Psoas muscle (tissue), 8 donors: ENCODE results near the gene PPP1R36. TPM values are rescaled to one million over a fixed set of nuclear protein-coding genes. Genes with fewer than 3 reads are reported as not detected.
"Not testable (repeated sequence)": the region's sequence is repeated elsewhere in the genome, so short reads cannot be mapped to it uniquely, and the experiment has no call there.

Source experiments
- ATAC-seq, 4 donors: fragments of 200-7000 bp; cut with Tn5 transposase; one replicate each; pipeline ENCODE4 v1.9.1; 2020; ENCODE audit warnings: moderate library complexity in 3 of 4, mild to moderate bottlenecking in 2 of 4
- DNase-seq, 2 donors: peaks; one replicate each; pipeline ENCODE4 v3.0.0-alpha.2; 2020
- H3K27ac ChIP-seq: fragments of 200-600 bp; one replicate; pipeline ENCODE4 v1.8.0; 2022
- H3K27me3 ChIP-seq, 3 donors: fragments of 200-600 bp in 1 of 3; one replicate each; pipeline versions ENCODE4 v1.6.1 to v1.8.0; 2013 to 2022; ENCODE audit warnings: low read length in 2 of 3, mild to moderate bottlenecking in 2 of 3, moderate library complexity in 1 of 3; ENCODE audit not compliant: insufficient read depth in 3 of 3
- H3K36me3 ChIP-seq, 2 donors: fragments of 200-600 bp in 1 of 2; one replicate each; pipeline versions ENCODE4 v1.6.1 to v1.8.0; 2013 to 2022; ENCODE audit warnings: low read depth in 1 of 2, mild to moderate bottlenecking in 1 of 2, moderate library complexity in 1 of 2; ENCODE audit not compliant: insufficient read depth in 1 of 2
- H3K4me1 ChIP-seq: fragments of 200-600 bp; one replicate; pipeline ENCODE4 v1.8.0; 2022
- H3K4me3 ChIP-seq: fragments of 200-600 bp; one replicate; pipeline ENCODE4 v1.8.0; 2022; ENCODE audit warnings: mild to moderate bottlenecking
- H3K9me3 ChIP-seq: fragments of 200-600 bp; one replicate; pipeline ENCODE4 v1.8.0; 2022
- WGBS, 3 donors: extraction: QIAGEN DNeasy Blood & Tissue Kit; methylation state at CpG; one replicate each; pipeline versions ENCODE4 v1.1.6 to v1.1.7; 2013; 5-methylcytosine and 5-hydroxymethylcytosine counted together
- intact Hi-C, 2 donors: fragments of 100-400 bp; cut with DNase I; formaldehyde crosslinking; loops; one replicate each; pipeline versions ENCODE4 v1.11.0 to v1.14.2; 2022
- polyA plus RNA-seq, 3 donors: library from polyadenylated mRNA; stranded (reverse); fragments of 200-250 nt; gene quantifications; one replicate each; pipeline ENCODE4 v1.2.3, GENCODE V29; 2013
- total RNA-seq, 4 donors: library from RNA; stranded (reverse); fragmentation: NEBNext Ultra II Directional in 2 of 4; extraction: Animal tissue kit (Norgen Biotek cat#: 25700) in 2 of 4; gene quantifications; one replicate each; pipeline versions ENCODE4 v1.2.1 to v1.2.4, GENCODE V29; 2021 to 2023
- TF ChIP-seq, protein P1 (sequence below): fragments of 200-600 bp; IDR thresholded peaks from one replicate; pipeline ENCODE4 v1.8.0; 2022; ENCODE audit warnings: antibody characterized with exemption
- donor health status: healthy with polysubstance abuse.
- donor health status: DM: no; HTN: no; CAD: no; lungs with moderate emphysema.
- donor health status: Bipolar disorder and iron deficiency.
- donor health status: healthy.
- donor health status: DM: yes; HTN: yes; CAD: no.
- donor health status: DM: no; HTN: no; CAD: no.
- donor health status: DM: no; HTN: no; CAD: no.
- donor health status: DM: yes; HTN: yes; CAD: no.

Gene PPP1R36
- total and polyA plus RNA-seq, 7 donors = 0.16 to 0.86 (median 0.46) TPM; not detected in 2

DNA sequence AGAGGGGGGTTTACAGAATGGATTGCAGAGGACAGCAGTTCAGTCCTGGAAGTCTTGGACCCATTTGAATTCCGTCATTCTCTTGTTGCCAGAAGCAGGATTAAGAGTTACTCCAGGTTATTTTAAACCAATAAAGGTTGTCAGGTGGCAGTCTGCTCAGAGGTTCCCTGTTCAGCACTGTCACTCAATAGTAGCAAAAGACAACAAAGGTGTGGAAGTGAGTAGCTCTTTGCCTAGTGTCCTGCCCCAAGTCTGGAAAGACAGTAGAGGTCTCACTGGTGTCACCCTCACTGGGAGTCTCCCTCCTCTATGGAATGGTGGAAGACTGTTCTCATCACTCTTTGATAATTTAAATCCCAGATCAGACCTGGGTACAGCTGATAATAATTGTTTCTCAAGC, 81.0 kb downstream of the PPP1R36 start:
- H3K27ac ChIP-seq = no peak overlapping the region
- intact Hi-C loops = loop anchor here in 1 of 2 donors (10.0 kb wide), 1 partner anchor 286 kb away; no protein-coding TSS in a partner anchor
- no peak overlapping the region for H3K4me3 ChIP-seq
- H3K27me3 ChIP-seq = no peaks in the 10 kb centered on the region
- DNase-seq (no peak), ATAC-seq (peak in 1 of 4 donors; percentile 41)
- H3K9me3 ChIP-seq = no peaks in the 10 kb centered on the region
- TF ChIP-seq, protein P1, sequence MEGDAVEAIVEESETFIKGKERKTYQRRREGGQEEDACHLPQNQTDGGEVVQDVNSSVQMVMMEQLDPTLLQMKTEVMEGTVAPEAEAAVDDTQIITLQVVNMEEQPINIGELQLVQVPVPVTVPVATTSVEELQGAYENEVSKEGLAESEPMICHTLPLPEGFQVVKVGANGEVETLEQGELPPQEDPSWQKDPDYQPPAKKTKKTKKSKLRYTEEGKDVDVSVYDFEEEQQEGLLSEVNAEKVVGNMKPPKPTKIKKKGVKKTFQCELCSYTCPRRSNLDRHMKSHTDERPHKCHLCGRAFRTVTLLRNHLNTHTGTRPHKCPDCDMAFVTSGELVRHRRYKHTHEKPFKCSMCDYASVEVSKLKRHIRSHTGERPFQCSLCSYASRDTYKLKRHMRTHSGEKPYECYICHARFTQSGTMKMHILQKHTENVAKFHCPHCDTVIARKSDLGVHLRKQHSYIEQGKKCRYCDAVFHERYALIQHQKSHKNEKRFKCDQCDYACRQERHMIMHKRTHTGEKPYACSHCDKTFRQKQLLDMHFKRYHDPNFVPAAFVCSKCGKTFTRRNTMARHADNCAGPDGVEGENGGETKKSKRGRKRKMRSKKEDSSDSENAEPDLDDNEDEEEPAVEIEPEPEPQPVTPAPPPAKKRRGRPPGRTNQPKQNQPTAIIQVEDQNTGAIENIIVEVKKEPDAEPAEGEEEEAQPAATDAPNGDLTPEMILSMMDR = no peak
- no peaks in the 10 kb centered on the region for H3K36me3 ChIP-seq
- H3K4me1 ChIP-seq = no peaks in the 10 kb centered on the region
- 49 to 78% (median 75%) methylated on average over 1 of the region's 1 CpG for whole genome bisulfite sequencing, 3 donors

DNA sequence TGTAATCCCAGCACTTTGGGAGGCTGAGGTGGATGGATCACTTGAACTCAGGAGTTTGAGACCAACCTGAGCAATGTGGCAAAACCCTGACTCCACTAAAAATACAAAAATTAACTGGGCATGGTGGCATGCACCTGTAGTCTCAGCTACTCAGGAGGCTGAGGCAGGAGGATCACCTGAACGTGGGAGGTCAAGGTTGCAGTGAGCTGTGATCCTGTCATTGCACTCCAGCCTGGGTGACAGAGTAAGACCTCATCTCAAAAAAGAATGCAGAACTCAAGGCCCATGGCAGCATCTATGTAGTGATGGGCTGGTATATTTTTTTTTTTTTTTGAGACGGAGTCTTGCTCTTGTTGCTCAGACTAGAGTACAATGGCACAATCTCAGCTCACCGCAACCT, 81.5 kb downstream of the PPP1R36 start:
- not testable (repeated sequence) for DNase-seq, ATAC-seq, H3K9me3 ChIP-seq, H3K4me1 ChIP-seq, H3K4me3 ChIP-seq, H3K36me3 ChIP-seq, H3K27me3 ChIP-seq, H3K27ac ChIP-seq
- WGBS, 3 donors = 94 to 99% (median 97%) methylated on average over 3 of the region's 3 CpGs
- intact Hi-C loops = loop anchor here in 1 of 2 donors (10.0 kb wide), 1 partner anchor 286 kb away; no protein-coding TSS in a partner anchor

DNA sequence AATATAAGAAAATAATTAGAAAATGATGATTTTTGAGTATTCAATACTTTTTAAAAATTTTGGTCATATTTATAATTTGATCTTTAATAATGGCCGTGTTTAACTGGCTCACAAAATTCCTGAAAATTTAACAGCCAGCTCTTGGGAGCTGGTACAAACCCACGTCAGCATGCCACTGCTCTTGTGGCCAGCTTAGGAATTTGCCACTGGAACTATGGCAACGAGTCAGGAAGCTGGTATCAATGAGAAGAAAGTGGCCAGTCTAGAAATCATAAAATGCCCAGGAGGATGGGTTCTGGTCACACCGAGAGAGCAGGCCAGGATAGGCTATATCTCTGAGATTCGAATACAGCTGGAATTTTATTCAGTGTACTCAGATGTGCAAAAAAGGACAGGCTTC, 82.3 kb downstream of the PPP1R36 start:
- Histone ChIP-seq H3K9me3 (no peaks in the 10 kb centered on the region), H3K36me3 (no peaks in the 10 kb centered on the region), H3K27ac (no peak overlapping the region), H3K4me1 (no peaks in the 10 kb centered on the region), H3K27me3 (no peaks in the 10 kb centered on the region), H3K4me3 (no peak overlapping the region)
- no peak for DNase-seq
- intact Hi-C loops = loop anchor here in 1 of 2 donors (10.0 kb wide), 1 partner anchor 287 kb away; no protein-coding TSS in a partner anchor
- no peak for ATAC-seq
- WGBS, 3 donors = 65 to 84% (median 73%) methylated on average over 5 of the region's 5 CpGs
- TF ChIP-seq, protein P1 = no peak

DNA sequence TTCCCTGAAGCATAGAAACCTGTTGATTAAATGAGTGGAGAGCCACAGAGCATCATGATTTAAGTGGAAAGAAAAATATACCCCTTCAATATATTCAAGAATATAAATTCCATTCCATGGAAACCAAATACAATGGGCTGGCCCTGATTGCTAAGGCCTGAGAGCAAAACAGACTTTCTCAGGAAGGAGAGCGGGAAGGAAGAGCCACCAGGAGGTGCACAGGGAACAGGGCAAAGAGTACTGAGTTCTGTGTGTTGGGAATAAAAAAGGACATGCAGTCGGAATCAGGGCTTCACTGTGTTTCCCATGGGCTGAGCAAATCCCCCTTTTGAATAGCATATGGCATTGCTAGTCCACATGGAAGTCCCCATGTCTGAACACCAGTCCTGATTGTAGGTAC, 84.8 kb downstream of the PPP1R36 start:
- TF ChIP-seq, protein P1 = no peak
- Histone ChIP-seq H3K9me3 (no peaks in the 10 kb centered on the region), H3K4me1 (no peaks in the 10 kb centered on the region), H3K27ac (no peak overlapping the region), H3K4me3 (no peak overlapping the region), H3K27me3 (no peaks in the 10 kb centered on the region), H3K36me3 (no peaks in the 10 kb centered on the region)
- intact Hi-C loops = loop anchor here in 1 of 2 donors (10.0 kb wide), 1 partner anchor 290 kb away; no protein-coding TSS in a partner anchor
- DNase-seq = no peak
- WGBS, 3 donors = 68 to 80% (median 79%) methylated on average over 2 of the region's 2 CpGs
- no peak for ATAC-seq

DNA sequence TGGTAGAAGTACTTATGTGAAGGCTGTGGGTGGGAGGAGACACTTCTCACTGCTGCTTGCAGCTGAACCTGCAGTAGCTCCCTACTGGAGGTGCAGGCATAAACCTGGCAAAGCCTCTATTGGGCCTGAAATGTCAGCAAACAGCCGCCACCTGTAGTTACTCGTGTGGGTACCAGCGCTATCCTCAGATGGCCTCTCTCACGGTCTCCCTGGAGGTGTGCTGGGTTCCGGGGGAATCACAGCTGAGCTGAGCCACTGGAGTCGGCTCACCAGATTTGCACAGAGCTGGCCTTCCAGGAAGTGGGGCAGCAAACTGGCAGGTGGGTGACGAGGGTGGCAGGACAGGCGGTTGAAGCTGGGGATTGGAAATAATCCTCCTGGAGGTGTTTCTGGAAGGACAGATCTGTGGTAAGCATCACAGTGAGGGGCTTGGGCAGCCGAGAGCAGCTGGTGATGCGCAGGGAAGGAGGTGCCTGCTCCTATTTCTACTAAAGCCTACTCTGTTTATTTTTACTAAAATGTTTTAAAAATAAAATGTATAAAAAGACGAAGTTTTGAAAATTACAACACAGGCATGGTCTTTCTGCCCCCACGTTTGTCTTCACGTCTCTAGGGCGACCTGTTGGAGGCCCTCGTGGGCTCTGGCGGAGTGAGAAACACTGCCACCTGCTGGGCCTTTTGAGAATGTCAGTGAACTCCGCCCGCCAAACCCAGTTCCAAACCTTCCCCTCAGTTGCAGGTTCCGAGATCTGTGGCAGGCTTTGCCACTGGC, 86.6 kb downstream of the PPP1R36 start:
- Histone ChIP-seq H3K4me1 (no peaks in the 10 kb centered on the region), H3K27me3 (no peaks in the 10 kb centered on the region), H3K36me3 (no peaks in the 10 kb centered on the region), H3K27ac (no peak overlapping the region), H3K4me3 (no peak overlapping the region), H3K9me3 (no peaks in the 10 kb centered on the region)
- peak; percentile 51 to 77 for DNase-seq
- TF ChIP-seq, protein P1 = peak; percentile 93
- peak; percentile 90 to 97 (median 92) for ATAC-seq
- intact Hi-C loops = loop anchor here (2.0 to 10.0 kb wide), 4 partner anchors 94 to 294 kb away; partner anchors contain the start of gene HSPA2 (in 1 of the 2)
- WGBS, 3 donors = 36 to 37% (median 37%) methylated on average over 19 of the region's 19 CpGs
